HepG2 (cell line): ENCODE results near the gene PDIA5. TPM values are rescaled to one million over a fixed set of nuclear protein-coding genes. Genes with fewer than 3 reads are reported as not detected.

Source experiments
- ELF1 ChIP-seq: sonication (generic); formaldehyde crosslinking; IDR thresholded peaks from 2 replicates; pipeline ENCODE4 v1.4.0; 2020; ENCODE audit warnings: missing genetic modification reagents
- ETV5 ChIP-seq: IDR thresholded peaks from 2 replicates; pipeline ENCODE4 v1.6.1; 2018; ENCODE audit warnings: missing biosample characterization, missing genetic modification reagents, inconsistent platforms, borderline replicate concordance
- FOXC1 ChIP-seq: sonication (generic); formaldehyde crosslinking; IDR thresholded peaks from 2 replicates; pipeline ENCODE4 v1.8.0; 2022; ENCODE audit warnings: mild to moderate bottlenecking, missing genetic modification reagents, borderline replicate concordance
- HMG20B ChIP-seq: conservative IDR thresholded peaks from 2 replicates; pipeline ENCODE4 v1.6.1; 2016; ENCODE audit warnings: missing genetic modification reagents, missing compliant biosample characterization
- KLF15 ChIP-seq: sonication (generic); formaldehyde crosslinking; IDR thresholded peaks from 2 replicates; pipeline ENCODE4 v1.8.1; 2023; ENCODE audit warnings: borderline replicate concordance, mild to moderate bottlenecking, inconsistent platforms, missing genetic modification reagents, mixed read lengths
- MEF2D ChIP-seq: sonication (generic); formaldehyde crosslinking; IDR thresholded peaks from 2 replicates; pipeline ENCODE4 v1.5.1; 2020; ENCODE audit warnings: mild to moderate bottlenecking, missing genetic modification reagents
- NFKBIZ ChIP-seq: IDR thresholded peaks from 2 replicates; pipeline ENCODE4 v1.6.1; 2018; ENCODE audit warnings: missing genetic modification reagents, missing compliant biosample characterization
- SP5 ChIP-seq: IDR thresholded peaks from 2 replicates; pipeline ENCODE4 v1.6.1; 2016; ENCODE audit warnings: low read depth, borderline replicate concordance
- TCF12 ChIP-seq, 2 experiments: fragments of 450-650 bp in 1 of 2; sonication (generic) in 1 of 2; formaldehyde crosslinking in 1 of 2; IDR thresholded peaks; 2 replicates each; pipeline versions ENCODE4 v1.6.1 to v1.8.0; 2017 to 2022; ENCODE audit warnings: antibody characterized with exemption in 1 of 2, mild to moderate bottlenecking in 1 of 2, missing genetic modification reagents in 1 of 2, moderate library complexity in 1 of 2
- ZFX ChIP-seq: sonication (generic); formaldehyde crosslinking; IDR thresholded peaks from 2 replicates; pipeline ENCODE4 v1.4.0; 2020; ENCODE audit warnings: mild to moderate bottlenecking, low read depth, missing genetic modification reagents, moderate library complexity
- ZNF709 ChIP-seq: sonication (generic); formaldehyde crosslinking; IDR thresholded peaks from 2 replicates; pipeline ENCODE4 v1.5.0; 2020; ENCODE audit warnings: mild to moderate bottlenecking, missing genetic modification reagents
- ZNF749 ChIP-seq: sonication (generic); formaldehyde crosslinking; IDR thresholded peaks from 2 replicates; pipeline ENCODE4 v1.8.0; 2022; ENCODE audit warnings: mild to moderate bottlenecking, missing genetic modification reagents, moderate library complexity, borderline replicate concordance
- polyA plus RNA-seq, 8 experiments: library from polyadenylated mRNA; depleted of rRNA in 3 of 8; stranded (reverse) in 7 of 8; unstranded in 1 of 8; fragments of >200 nt; fragmentation: Illumina TruSeq in 4 of 8; extraction: Trizol in 4 of 8; gene quantifications; 2 replicates each; pipeline versions ENCODE4 v1.2.1 to v1.2.3, GENCODE V29; 2011 to 2016; ENCODE audit warnings: low read depth in 4 of 8, missing spikeins in 1 of 8, mixed read lengths in 1 of 8; ENCODE audit not compliant: insufficient read depth in 1 of 8
- total RNA-seq, 5 experiments: library from RNA; depleted of rRNA; stranded (reverse); fragments of >200 nt; fragmentation: Illumina TruSeq; extraction: Trizol; gene quantifications; 2 replicates each; pipeline ENCODE4 v1.2.3, GENCODE V29; 2016; ENCODE audit warnings: low read depth in 1 of 5
- TF ChIP-seq, protein P1 (sequence below): sonication (generic); formaldehyde crosslinking; IDR thresholded peaks from 2 replicates; pipeline ENCODE4 v1.8.0; 2022; ENCODE audit warnings: mild to moderate bottlenecking, missing genetic modification reagents
- TF ChIP-seq, protein P2 (sequence below): sonication (generic); formaldehyde crosslinking; IDR thresholded peaks from 2 replicates; pipeline ENCODE4 v1.5.0; 2020; ENCODE audit warnings: mild to moderate bottlenecking, missing genetic modification reagents
- TF ChIP-seq, protein P3 (sequence below): sonication (generic); formaldehyde crosslinking; IDR thresholded peaks from 2 replicates; pipeline ENCODE4 v1.9.0; 2021; ENCODE audit warnings: mild to moderate bottlenecking, missing genetic modification reagents

Gene PDIA5
- total and polyA plus RNA-seq, 2 of the 13 experiments (the other 11 are each of a cell fraction or from before 2014, with no cell fraction given), result 51.3 to 74.3 TPM

DNA sequence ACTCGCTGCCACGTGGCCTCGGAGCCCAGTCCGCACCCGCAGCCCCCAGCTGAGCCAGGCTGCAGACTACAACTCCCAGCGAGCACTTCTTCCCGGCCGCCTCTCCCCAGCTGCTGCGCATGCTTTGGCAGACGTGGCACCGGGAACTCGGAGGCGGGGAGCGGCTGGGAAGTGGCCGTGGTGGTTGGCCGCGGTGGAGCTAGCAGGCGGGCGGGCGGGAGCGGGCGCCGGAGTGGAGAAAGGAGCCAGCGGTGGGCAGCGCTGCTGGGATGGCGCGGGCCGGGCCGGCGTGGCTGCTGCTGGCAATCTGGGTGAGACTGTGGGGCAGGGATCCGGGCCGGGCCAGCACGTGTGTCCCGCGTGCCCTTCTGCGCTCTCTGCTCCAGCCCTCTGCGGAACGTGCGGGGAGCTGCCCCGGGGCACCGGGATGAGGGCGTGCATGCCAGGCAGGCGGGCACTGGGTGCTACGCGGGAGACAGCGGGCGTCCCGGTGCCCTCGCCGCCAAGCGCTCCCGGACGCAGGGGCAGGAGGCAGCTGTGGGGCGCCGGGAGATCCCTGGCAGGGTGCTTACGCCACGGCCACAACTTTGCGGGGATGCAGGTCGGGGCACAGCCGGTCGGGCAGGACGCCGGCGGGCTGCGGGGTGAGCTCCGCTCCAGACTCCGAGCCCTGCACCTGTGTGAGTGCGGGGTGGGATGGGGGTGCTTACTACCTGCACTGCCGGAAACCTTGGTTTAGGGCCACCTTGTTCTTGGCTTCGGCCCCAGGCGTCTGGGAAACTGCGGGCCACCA, at the start of gene PDIA5 (continued):
- TF ChIP-seq ZFX (CRISPR knock-in tag) (peak; percentile 85), ZNF709 (CRISPR knock-in tag) (peak; percentile 63; the same call in 1 of the 2 replicates), FOXC1 (CRISPR knock-in tag) (peak; percentile 85), ELF1 (CRISPR knock-in tag) (peak; percentile 94), NFKBIZ (CRISPR knock-in tag) (peak; percentile 19; the same call in 1 of the 2 replicates), TCF12 (IDR thresholded peaks at IDR 0.05) (no peak), TCF12 (CRISPR knock-in tag; IDR thresholded peaks at IDR 0.05) (no peak), KLF15 (no peak), MEF2D (peak; percentile 80), ETV5 (peak; percentile 26; the same call in 1 of the 2 replicates), SP5 (CRISPR knock-in tag) (peak; percentile 52; the same call in 1 of the 2 replicates), ZNF749 (no peak), HMG20B (CRISPR knock-in tag) (no peak; the same call in 1 of the 2 replicates)
- TF ChIP-seq, protein P1, sequence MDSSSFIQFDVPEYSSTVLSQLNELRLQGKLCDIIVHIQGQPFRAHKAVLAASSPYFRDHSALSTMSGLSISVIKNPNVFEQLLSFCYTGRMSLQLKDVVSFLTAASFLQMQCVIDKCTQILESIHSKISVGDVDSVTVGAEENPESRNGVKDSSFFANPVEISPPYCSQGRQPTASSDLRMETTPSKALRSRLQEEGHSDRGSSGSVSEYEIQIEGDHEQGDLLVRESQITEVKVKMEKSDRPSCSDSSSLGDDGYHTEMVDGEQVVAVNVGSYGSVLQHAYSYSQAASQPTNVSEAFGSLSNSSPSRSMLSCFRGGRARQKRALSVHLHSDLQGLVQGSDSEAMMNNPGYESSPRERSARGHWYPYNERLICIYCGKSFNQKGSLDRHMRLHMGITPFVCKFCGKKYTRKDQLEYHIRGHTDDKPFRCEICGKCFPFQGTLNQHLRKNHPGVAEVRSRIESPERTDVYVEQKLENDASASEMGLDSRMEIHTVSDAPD (CRISPR knock-in tag), result no peak
- TF ChIP-seq, protein P2, sequence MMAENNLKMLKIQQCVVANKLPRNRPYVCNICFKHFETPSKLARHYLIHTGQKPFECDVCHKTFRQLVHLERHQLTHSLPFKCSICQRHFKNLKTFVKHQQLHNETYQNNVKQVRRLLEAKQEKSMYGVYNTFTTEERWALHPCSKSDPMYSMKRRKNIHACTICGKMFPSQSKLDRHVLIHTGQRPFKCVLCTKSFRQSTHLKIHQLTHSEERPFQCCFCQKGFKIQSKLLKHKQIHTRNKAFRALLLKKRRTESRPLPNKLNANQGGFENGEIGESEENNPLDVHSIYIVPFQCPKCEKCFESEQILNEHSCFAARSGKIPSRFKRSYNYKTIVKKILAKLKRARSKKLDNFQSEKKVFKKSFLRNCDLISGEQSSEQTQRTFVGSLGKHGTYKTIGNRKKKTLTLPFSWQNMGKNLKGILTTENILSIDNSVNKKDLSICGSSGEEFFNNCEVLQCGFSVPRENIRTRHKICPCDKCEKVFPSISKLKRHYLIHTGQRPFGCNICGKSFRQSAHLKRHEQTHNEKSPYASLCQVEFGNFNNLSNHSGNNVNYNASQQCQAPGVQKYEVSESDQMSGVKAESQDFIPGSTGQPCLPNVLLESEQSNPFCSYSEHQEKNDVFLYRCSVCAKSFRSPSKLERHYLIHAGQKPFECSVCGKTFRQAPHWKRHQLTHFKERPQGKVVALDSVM (CRISPR knock-in tag), result 0 out of 2 replicates have a peak, but pooled peaks have one; percentile 21
- TF ChIP-seq, protein P3, sequence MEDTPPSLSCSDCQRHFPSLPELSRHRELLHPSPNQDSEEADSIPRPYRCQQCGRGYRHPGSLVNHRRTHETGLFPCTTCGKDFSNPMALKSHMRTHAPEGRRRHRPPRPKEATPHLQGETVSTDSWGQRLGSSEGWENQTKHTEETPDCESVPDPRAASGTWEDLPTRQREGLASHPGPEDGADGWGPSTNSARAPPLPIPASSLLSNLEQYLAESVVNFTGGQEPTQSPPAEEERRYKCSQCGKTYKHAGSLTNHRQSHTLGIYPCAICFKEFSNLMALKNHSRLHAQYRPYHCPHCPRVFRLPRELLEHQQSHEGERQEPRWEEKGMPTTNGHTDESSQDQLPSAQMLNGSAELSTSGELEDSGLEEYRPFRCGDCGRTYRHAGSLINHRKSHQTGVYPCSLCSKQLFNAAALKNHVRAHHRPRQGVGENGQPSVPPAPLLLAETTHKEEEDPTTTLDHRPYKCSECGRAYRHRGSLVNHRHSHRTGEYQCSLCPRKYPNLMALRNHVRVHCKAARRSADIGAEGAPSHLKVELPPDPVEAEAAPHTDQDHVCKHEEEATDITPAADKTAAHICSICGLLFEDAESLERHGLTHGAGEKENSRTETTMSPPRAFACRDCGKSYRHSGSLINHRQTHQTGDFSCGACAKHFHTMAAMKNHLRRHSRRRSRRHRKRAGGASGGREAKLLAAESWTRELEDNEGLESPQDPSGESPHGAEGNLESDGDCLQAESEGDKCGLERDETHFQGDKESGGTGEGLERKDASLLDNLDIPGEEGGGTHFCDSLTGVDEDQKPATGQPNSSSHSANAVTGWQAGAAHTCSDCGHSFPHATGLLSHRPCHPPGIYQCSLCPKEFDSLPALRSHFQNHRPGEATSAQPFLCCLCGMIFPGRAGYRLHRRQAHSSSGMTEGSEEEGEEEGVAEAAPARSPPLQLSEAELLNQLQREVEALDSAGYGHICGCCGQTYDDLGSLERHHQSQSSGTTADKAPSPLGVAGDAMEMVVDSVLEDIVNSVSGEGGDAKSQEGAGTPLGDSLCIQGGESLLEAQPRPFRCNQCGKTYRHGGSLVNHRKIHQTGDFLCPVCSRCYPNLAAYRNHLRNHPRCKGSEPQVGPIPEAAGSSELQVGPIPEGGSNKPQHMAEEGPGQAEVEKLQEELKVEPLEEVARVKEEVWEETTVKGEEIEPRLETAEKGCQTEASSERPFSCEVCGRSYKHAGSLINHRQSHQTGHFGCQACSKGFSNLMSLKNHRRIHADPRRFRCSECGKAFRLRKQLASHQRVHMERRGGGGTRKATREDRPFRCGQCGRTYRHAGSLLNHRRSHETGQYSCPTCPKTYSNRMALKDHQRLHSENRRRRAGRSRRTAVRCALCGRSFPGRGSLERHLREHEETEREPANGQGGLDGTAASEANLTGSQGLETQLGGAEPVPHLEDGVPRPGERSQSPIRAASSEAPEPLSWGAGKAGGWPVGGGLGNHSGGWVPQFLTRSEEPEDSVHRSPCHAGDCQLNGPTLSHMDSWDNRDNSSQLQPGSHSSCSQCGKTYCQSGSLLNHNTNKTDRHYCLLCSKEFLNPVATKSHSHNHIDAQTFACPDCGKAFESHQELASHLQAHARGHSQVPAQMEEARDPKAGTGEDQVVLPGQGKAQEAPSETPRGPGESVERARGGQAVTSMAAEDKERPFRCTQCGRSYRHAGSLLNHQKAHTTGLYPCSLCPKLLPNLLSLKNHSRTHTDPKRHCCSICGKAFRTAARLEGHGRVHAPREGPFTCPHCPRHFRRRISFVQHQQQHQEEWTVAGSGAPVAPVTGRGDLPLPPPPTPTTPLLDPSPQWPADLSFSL (CRISPR knock-in tag), result 0 out of 2 replicates have a peak, but pooled peaks have one; percentile 13
